Testis (tissue), 2 donors: ENCODE results near the gene TFCP2.

Experiments
- CTCF ChIP-seq, 3 experiments: fragments of 450-650 bp in 2 of 3; fragments of 200-600 bp in 1 of 3; sonication (generic) in 1 of 3; IDR thresholded peaks; one replicate each; pipeline ENCODE4 v1.5.1; 2016 to 2019; ENCODE audit warnings: antibody characterized with exemption in 3 of 3, mild to moderate bottlenecking in 2 of 3, moderate library complexity in 1 of 3
- POLR2A ChIP-seq: fragments of 450-650 bp; IDR thresholded peaks from one replicate; pipeline ENCODE4 v1.6.1; 2017; ENCODE audit warnings: antibody characterized with exemption, mild to moderate bottlenecking, moderate library complexity

GRCh38 chr12:51209259-51209658 is 36.3 kb upstream of the TFCP2 start:
- TF ChIP-seq CTCF (IDR thresholded peaks at IDR 0.05) (no peak), POLR2A (no peak)
